ENCODE measurements around the gene SIVA1. TPM values are rescaled to one million over a fixed set of nuclear protein-coding genes. Genes with fewer than 3 reads are reported as not detected.
A peak's percentile ranks its signal among the peaks of the same experiment; 100 is the strongest.

SIVA1 gene
- total RNA-seq, 2 donors from 2014 or later = 72.9 TPM

- peak overlapping the region; percentile 91 to 95 for H3K4me3 Mint-ChIP-seq
- H3K4me1 Mint-ChIP-seq (ENCODE audit: low read depth) = peaks cover 42% of the 10 kb centered on the region
- H3K9me3 Mint-ChIP-seq = no peaks in the 10 kb centered on the region
Measured at GRCh38 chr14:104794631-104794992, 41.7 kb downstream of the SIVA1 start.

GRCh38 chr14:104794993-104795780 lies 42.2 kb downstream of the SIVA1 start, which contains the start of gene AKT1:
AKT1 (minus strand) TSS chr14:104795748; CDS start chr14:104792643, 3,105 bp downstream.
- Mint-ChIP-seq H3K36me3 (ENCODE audit: insufficient read depth in 2 of 2) (no peaks in the 10 kb centered on the region), H3K4me3 (peak within 1 kb of the TSS; percentile 91 to 95), H3K9me3 (no peaks in the 10 kb centered on the region), H3K27ac (peak within 1 kb of the TSS; percentile 82), H3K4me1 (ENCODE audit: low read depth) (peaks cover 47% of the 10 kb centered on the region), H3K27me3 (ENCODE audit: low read depth) (no peaks in the 10 kb centered on the region)
- ATAC-seq (replicated peaks in 1 of 2) (peak; percentile 63 to 71), DNase-seq (peak; percentile 44 to 62)

More at GRCh38 chr14:104794631-104794992, 41.7 kb downstream of the SIVA1 start:
- DNase-seq = no peak
- Mint-ChIP-seq H3K27me3 (ENCODE audit: low read depth) (no peaks in the 10 kb centered on the region), H3K27ac (peak overlapping the region; percentile 82), H3K36me3 (ENCODE audit: insufficient read depth in 2 of 2) (peaks cover 0 to 1% of the 10 kb centered on the region in 2 donors)
- ATAC-seq (replicated peaks in 1 of 2) = peak; percentile 4 to 12

GRCh38 chr14:104795781-104796686 lies 43.1 kb downstream of the SIVA1 start:
- H3K36me3 Mint-ChIP-seq (ENCODE audit: insufficient read depth in 2 of 2) = no peaks in the 10 kb centered on the region
- H3K27me3 Mint-ChIP-seq (ENCODE audit: low read depth) = no peaks in the 10 kb centered on the region
- H3K27ac Mint-ChIP-seq = peak overlapping the region; percentile 54
- peaks cover 47% of the 10 kb centered on the region for H3K4me1 Mint-ChIP-seq (ENCODE audit: low read depth)
- ATAC-seq (replicated peaks in 1 of 2) (peak; percentile 65 to 68), DNase-seq (peak; percentile 61 to 71)
- peak overlapping the region; percentile 78 to 82 for H3K4me3 Mint-ChIP-seq
- H3K9me3 Mint-ChIP-seq = no peaks in the 10 kb centered on the region

- DNase-seq = no peak
- Mint-ChIP-seq H3K4me3 (peak overlapping the region; percentile 78 to 82), H3K9me3 (no peaks in the 10 kb centered on the region), H3K27me3 (ENCODE audit: low read depth) (no peaks in the 10 kb centered on the region), H3K27ac (no peak overlapping the region), H3K4me1 (ENCODE audit: low read depth) (peaks cover 53% of the 10 kb centered on the region), H3K36me3 (ENCODE audit: insufficient read depth in 2 of 2) (no peaks in the 10 kb centered on the region)
- no peak for ATAC-seq (replicated peaks in 1 of 2)
Measured at GRCh38 chr14:104796687-104797081, 43.7 kb downstream of the SIVA1 start.

DNA sequence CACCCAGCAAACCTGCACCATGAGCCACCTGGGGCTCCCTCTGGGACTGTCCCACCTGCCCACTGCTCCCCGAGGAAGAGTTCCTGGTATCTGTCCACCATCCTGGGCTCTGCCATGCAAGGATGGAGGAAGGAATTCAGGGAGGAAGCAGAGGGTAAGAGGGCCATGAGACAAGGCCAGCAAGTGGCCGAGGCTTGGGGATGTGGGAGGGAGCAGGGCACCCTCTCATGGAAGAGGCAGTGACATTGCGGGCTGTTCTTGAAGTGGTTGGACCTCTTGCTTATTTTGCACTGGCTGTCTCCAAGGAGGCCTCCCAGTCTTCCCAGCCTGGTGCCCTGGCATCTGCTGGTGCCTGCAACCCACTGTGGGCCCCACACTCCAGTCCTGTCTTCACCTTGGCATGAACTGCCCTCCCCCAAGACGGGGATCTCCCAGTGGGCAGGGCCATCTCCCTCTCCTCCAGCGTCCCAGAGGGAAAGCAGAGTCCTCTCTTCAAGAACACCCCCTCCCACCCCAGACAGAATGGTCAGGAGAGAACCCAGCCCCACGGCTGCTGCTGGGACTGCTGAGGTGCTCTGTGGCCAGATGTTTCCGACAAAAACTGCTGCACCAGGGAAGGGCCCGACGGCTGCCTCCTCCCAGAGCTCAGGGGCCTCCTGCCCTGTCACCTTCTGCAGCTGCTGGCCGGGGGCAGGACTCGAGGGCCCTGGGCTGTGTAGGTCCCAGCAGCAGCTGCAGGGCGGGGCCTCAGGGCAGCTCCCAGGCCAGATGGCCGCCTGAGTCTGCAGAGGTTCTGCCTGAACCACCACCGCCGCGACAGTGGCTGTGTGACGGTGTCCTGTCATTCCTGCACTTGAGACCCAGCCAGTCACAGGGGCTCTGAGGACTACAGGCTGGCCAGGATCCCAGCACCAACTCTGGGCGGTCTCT lies 44.4 kb downstream of the SIVA1 start:
- ATAC-seq (replicated peaks in 1 of 2) = no peak
- Mint-ChIP-seq H3K9me3 (no peaks in the 10 kb centered on the region), H3K27ac (no peak overlapping the region), H3K4me1 (ENCODE audit: low read depth) (peaks cover 55% of the 10 kb centered on the region), H3K36me3 (ENCODE audit: insufficient read depth in 2 of 2) (no peaks in the 10 kb centered on the region), H3K4me3 (peak overlapping the region in 1 of 2 donors; percentile 62), H3K27me3 (ENCODE audit: low read depth) (no peaks in the 10 kb centered on the region)
- no peak for DNase-seq

- Mint-ChIP-seq H3K27ac (no peak overlapping the region), H3K27me3 (ENCODE audit: low read depth) (no peaks in the 10 kb centered on the region), H3K4me3 (peak overlapping the region in 1 of 2 donors; percentile 74), H3K36me3 (ENCODE audit: insufficient read depth in 2 of 2) (no peaks in the 10 kb centered on the region), H3K9me3 (no peaks in the 10 kb centered on the region), H3K4me1 (ENCODE audit: low read depth) (peaks cover 48% of the 10 kb centered on the region)
- no peak for DNase-seq
- no peak for ATAC-seq (replicated peaks in 1 of 2)
Measured at GRCh38 chr14:104798300-104799243, 45.6 kb downstream of the SIVA1 start.

DNA sequence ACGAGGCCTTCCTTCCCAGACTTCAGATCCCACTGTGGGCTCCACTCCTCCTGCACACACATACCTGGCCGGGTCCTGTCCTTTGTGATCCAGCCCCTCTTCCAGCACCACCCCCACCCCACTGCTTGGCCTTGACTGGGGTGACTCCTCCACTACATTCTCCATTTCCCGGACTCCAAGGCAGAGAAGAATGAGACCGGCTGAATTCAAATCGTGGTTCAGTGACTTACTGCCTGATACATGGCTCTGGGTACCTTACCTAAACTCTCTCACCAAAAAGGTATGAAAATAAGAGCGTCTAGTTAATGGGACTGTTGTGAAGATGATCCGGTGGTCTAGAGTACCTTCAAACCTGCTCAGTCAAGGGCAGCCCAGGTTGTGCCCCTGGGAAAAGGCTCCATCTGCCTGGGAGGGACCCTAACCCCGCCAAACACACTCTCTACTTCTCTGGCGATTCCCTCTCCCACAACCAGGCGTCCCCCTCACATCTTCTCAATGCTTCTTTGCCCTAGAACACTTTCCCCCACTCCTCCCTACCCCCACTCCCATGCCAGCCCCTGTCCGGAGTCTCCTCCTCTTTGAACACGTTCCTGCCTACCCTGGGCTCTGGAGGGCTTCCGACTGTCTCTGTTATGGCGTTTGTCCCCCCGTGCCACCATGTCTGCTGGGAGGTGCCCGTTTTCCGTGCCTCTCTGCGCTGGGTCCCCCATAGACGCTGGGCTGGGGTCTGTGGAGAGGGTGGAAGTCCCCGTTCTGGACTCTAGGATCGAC lies 46.5 kb downstream of the SIVA1 start:
- Mint-ChIP-seq H3K27ac (peak overlapping the region; percentile 57), H3K4me1 (ENCODE audit: low read depth) (peaks cover 40% of the 10 kb centered on the region), H3K27me3 (ENCODE audit: low read depth) (no peaks in the 10 kb centered on the region), H3K4me3 (peak overlapping the region; percentile 44 to 74), H3K36me3 (ENCODE audit: insufficient read depth in 2 of 2) (no peaks in the 10 kb centered on the region), H3K9me3 (no peaks in the 10 kb centered on the region)
- no peak for DNase-seq
- no peak for ATAC-seq (replicated peaks in 1 of 2)

DNA sequence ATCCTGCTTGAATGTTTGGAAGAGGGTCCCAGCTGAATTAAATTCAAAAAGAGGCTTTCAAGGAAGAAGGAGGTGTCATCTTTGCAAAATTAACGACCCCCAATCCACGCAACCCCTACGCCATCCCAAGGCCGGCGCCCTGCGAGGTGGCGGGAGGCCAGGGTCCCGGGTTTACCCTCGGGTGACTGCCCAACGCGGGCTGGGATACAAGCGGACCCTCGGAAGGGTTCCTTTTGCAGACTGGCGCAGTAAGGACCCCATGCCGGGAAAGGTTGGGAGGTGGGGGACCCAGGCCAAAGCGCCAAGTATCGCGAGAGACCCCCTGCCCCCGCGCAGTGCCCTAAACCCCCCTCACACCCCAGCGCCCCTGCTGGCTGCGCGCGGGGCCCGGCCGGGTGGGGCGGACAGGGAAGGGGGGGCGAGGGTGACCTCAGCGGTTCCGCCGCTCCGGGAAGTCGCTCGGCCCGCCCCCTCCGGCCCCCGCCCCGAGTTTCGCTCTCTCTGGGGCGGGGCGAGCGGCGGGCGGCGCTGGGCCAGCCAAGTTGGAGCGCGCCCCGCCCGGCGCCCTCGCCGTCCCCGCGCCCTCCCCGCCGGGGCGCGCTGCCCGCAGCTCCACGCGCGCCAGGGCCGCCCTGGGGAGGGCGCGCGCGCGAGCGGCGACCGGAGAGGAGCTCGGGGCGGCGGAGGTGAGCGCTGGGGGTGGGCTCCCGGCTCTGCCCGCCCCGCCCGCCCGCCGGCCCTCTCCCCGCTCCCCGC lies 47.2 kb downstream of the SIVA1 start:
- Mint-ChIP-seq H3K36me3 (ENCODE audit: insufficient read depth in 2 of 2) (no peaks in the 10 kb centered on the region), H3K4me1 (ENCODE audit: low read depth) (peaks cover 36% of the 10 kb centered on the region), H3K4me3 (peak overlapping the region; percentile 44 to 74), H3K27me3 (ENCODE audit: low read depth) (no peaks in the 10 kb centered on the region), H3K9me3 (no peaks in the 10 kb centered on the region), H3K27ac (peak overlapping the region; percentile 57)
- peak; percentile 77 for ATAC-seq (replicated peaks in 1 of 2)
- DNase-seq = peak; percentile 84 to 86

GRCh38 chr14:104800771-104801519 lies 48.0 kb downstream of the SIVA1 start, which contains the start of gene ZBTB42:
ZBTB42 (plus strand) TSS chr14:104801101; CDS start chr14:104801198, 97 bp downstream.
- no peaks in the 10 kb centered on the region for H3K36me3 Mint-ChIP-seq (ENCODE audit: insufficient read depth in 2 of 2)
- ATAC-seq (replicated peaks in 1 of 2) (peak; percentile 9 to 54), DNase-seq (peak; percentile 71 to 74)
- H3K9me3 Mint-ChIP-seq = no peaks in the 10 kb centered on the region
- peak within 1 kb of the TSS; percentile 89 to 95 for H3K4me3 Mint-ChIP-seq
- peak within 1 kb of the TSS; percentile 57 for H3K27ac Mint-ChIP-seq
- peaks cover 35% of the 10 kb centered on the region for H3K4me1 Mint-ChIP-seq (ENCODE audit: low read depth)
- no peaks in the 10 kb centered on the region for H3K27me3 Mint-ChIP-seq (ENCODE audit: low read depth)
